ENCODE data around the gene LGALS3BP. TPM values are rescaled to one million over a fixed set of nuclear protein-coding genes. Genes with fewer than 3 reads are reported as not detected.

LGALS3BP gene
- total RNA-seq, 1 experiment from 2014 or later: 288 TPM

Other genes with a start within 250 kb of the LGALS3BP start
- gene CYTH1, start 197.7 kb downstream of the LGALS3BP start, total RNA-seq (2014; rRNA removed; shearing (Covaris generic)): 85.9 and 91.4 TPM in 2 replicates
- 11.4 and 21.3 TPM in 2 replicates for gene USP36, start 139.1 kb downstream of the LGALS3BP start, total RNA-seq (2014; rRNA removed; shearing (Covaris generic))
- 1.0 TPM in 1 of 2 replicates, not detected in the other for gene CEP295NL, start 76.7 kb downstream of the LGALS3BP start, total RNA-seq (2014; rRNA removed; shearing (Covaris generic))
- 47.2 and 53.1 TPM in 2 replicates for gene TIMP2, start 54.5 kb downstream of the LGALS3BP start, total RNA-seq (2014; rRNA removed; shearing (Covaris generic))
- gene CANT1, start 29.8 kb upstream of the LGALS3BP start, total RNA-seq (2014; rRNA removed; shearing (Covaris generic)): 62.9 and 81.9 TPM in 2 replicates
- 33.0 and 42.5 TPM in 2 replicates for gene C1QTNF1, start 44.2 kb upstream of the LGALS3BP start, total RNA-seq (2014; rRNA removed; shearing (Covaris generic))
- 6.3 and 7.7 TPM in 2 replicates for gene ENGASE, start 94.9 kb upstream of the LGALS3BP start, total RNA-seq (2014; rRNA removed; shearing (Covaris generic))